ENCODE results near the gene NAA20.
"Not testable (repeated sequence)": the region's sequence is repeated elsewhere in the genome, so short reads cannot be mapped to it uniquely, and the experiment has no call there.

The NAA20 gene

DNA sequence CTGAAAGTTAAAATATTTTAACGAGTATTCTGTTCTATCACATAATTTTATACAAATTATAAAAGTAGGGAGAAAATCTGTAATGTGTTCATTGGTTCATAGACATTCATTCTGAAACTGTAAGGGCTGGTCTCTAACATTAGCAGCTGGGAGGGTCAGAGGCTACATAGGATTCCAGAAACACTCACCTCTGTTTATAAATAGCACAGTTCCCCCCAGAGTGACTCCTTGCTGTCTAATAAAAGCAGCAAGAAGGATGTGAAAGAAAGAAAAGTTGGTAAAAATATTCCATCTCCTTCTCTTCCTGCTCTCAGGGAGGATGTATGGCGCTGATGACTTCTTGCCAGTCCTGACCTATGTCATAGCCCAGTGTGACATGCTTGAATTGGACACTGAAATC, 25.3 kb upstream of the NAA20 start:
- no peak for DNase-seq

DNA sequence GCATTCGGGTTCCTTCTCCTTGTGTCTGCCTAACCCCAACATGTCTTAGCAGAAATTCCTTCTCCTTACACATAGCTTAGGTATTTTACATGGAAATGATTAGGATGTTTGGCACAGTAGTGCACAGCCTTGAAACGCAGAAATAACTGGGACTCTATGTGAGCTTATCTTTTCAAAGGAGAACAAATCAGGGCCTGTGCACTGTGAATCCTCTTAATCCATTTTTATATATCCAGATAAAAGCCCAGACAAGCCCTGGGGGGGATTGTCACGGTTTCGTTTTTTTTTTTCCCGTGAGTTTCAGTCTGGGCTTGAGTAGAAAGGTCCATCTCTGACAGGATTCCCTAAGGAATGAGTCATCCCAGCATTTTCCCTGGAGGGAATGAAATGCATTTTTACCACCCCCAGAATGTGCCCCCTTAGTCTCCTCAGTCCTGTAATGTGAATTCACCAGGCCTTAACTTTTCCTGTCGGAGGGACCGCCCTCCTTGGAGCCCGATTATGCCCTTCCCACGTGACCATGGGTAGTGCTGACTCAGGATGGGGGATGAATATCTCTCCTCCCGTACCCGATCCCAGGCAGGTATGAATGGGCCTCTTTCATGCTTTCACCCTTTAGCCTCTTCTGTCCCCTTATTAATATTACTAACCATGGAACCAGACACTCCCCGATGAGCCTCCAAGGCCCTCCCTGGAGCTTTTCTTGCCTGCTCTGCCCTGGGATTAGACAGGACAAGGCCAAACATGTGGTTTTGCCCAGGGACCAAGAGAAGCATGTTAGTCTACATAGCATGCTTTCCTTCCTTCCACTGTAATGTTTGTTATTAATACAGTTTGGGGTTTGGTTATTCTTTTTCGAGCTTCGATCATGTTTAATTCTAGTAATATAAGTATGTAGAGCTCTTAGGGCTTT, 23.9 kb upstream of the NAA20 start:
- no peak for DNase-seq

DNA sequence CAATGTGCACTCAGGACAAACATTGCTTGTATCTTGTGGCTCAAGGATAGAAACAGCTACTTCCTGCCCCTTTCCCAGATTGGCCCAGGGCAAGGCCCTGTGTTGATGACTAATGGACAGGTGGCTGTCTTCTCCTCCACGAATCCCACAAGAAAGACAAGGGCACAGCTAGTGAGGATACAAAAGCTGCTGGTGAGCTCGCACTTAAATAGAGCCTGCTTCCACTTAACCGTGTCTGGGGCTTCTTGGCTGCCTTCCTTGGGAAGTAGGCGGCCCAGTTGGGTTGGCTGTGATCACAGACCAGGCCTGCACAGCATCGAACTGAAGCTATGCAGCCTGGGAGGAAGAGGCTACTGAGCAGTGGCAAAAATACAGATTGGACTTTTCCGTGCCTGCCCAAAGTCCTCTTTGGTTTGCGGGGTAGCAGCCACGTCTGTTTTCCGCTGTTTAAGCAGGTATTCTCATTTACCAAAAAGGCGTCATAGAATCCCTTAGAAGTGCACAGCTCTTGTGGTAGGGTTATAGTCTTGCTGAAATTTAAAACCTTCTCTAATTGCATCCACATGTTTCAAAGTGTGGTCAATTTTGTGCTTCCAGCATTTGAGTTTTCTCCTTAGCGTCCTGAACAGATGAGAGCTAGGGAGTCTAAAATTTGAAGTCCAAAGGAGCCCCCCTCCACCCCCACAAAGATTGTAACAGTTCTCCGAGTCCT, 23.0 kb upstream of the NAA20 start:
- no peak for DNase-seq

DNA sequence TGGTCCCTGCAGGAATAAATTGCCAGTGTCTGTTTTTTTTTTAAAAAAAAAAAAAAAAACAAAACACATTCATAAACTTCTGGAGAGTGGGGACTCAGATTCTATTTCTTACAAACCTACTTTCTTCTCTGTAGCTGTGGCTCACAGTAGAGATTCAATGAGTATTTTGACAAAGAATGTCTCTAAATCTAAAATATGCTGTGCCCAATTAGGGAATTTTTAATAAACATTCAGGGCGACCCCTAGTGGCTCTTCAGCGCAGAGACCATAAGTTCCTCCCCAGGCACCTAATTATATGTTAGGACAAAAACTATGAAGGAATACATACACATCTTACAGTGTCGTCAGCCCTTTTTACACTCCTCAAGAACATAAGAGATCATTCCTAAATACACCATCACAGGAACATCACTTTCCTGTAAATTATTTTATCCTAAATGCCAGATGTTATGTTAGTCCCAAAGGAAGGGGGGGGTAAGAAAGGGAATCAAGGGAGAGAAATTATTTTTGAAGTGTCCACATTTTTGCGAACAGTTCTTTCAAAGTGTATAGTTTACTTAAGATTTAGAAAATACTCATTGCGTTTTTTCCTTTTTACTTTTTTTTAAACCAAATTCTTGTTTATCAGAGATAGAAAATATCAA, 21.8 kb upstream of the NAA20 start:
- DNase-seq = peak; percentile 72

DNA sequence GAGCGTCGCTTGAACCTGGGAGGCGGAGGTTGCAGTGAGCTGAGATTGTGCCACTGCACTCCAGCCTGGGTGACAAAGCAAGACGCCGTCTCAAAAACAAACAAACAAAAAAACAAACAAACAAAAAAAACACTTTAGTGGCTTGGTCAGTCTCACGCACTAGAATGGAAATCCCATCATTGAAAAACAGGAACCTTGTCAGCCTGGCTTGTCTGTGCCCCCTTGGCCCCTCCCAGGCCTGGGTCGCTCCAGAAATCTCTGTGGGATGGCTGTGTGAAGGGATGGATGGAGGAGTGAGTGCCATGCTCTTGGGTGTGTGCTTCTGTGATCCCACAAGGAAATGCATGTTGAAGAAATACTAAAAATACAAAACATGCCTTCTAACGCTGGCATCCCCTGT, 20.9 kb upstream of the NAA20 start:
- DNase-seq = no peak

DNA sequence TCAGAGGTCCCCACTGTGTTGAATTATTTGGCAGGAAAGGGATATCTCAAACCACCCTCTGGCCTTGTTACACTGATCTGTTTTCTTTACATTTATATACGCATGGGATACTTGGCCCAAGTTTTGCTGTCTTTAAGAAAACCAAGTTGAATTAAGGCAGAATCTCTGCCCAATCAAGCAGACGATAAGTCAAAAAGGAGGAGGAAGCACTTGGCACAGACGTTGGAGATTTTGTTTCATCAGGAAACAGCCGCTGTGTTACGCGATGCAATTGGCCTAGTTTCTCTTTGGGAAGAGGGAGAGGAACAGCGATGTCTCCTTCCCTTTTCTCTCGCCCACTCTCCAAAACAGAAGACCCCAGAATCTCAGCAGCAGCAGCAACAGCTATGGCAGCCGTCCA, 20.2 kb upstream of the NAA20 start:
- no peak for DNase-seq

DNA sequence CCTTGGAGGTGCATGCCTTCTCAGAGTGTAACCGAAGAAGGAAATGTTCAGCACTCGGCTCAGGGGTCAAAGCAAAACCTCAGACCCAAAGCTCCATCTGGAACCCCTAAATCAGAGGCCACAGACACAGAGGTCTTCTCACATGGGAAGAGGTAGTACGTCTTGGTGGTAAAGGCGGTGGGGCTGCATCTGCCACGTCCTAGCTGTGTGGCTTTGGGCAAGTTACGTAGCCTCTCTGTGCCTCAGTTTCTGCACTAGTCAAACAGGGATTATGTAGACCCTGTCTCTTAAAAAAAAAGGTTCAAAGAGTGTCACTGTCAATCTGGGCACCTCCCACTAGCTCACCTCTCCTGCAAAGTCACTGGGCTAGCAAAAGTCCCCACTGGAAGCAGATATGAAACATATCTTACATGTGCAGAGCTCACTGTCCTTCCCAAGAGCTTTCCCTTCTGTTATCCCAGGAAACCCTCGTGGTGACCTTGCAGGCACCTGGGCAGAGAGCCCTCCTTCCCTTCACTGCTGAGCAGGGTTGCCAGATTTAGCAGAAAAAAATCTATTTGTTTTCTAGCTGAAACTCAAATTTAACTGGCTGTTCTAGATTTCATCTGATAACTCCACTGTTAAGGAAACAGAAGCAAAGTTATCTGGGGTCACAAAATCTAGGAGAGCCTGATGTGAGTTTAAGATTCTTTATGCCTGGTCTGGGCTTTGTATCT, 18.0 kb upstream of the NAA20 start:
- DNase-seq = no peak

DNA sequence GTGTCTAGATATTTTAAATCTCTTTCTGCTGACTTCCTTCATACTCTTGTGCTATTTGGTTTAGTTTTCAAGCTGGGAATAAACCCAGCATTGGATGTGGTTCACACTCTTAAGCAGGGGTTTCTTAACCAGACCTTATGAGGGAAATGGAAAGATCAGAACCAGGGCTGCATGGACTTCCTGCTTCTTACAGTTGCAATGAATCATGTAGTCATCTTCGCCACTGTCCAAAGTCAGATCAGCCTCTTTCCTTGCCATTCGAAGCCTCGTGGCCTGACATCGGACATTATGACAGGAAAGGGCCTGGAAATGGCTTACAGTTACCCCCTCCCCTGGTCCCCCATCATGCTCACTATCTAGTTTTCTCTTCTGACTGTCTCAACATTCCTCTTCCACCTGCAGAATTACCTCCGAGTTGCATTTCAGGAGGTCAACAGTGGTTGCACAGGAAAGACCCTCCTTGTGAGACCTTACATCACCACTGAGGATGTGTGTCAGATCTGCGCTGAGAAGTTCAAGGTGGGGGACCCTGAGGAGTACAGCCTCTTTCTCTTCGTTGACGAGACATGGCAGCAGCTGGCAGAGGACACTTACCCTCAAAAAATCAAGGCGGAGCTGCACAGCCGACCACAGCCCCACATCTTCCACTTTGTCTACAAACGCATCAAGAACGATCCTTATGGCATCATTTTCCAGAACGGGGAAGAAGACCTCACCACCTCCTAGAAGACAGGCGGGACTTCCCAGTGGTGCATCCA, 16.8 kb upstream of the NAA20 start:
- DNase-seq = no peak

DNA sequence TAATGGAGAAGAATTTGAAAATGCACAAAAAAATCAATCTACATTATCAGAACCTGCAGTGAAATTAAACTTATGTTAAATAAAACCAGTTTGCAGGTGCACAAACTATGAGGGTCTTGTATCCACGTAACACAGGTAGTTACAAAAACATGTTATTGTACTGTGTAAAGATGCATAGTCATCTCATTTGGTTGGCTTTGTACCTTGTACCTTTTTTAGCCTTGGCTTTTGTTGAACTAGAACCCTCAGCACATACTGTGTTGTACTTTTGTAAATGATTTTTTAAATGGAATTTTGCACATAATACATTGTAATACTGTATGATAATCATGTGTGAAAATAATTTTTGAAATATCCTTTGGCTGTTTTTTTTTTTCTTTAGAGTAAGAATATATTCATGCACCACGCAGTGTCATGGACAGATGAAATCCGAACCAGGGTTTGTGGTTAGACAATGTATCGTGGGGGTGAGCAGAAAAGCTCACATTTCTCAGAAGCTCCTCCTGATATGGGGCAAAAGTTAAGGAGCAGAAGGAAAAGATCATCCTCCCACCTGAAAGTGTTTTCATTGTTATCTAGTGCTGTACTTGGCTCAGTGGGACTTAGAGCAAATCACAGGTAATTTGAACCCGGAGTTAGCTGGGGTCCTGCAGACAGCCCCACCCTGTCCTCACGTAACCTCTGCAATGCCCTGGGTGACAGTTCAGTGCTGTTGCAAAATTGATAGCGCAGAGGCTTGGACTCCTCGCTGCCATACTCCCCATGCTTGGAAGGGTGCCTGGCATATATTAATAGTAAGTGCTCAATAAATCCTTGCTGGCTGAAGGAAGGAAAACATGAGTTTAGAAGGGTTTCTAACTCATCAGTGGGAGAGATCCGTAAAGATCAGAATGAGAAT, 14.8 kb upstream of the NAA20 start:
- DNase-seq = no peak

DNA sequence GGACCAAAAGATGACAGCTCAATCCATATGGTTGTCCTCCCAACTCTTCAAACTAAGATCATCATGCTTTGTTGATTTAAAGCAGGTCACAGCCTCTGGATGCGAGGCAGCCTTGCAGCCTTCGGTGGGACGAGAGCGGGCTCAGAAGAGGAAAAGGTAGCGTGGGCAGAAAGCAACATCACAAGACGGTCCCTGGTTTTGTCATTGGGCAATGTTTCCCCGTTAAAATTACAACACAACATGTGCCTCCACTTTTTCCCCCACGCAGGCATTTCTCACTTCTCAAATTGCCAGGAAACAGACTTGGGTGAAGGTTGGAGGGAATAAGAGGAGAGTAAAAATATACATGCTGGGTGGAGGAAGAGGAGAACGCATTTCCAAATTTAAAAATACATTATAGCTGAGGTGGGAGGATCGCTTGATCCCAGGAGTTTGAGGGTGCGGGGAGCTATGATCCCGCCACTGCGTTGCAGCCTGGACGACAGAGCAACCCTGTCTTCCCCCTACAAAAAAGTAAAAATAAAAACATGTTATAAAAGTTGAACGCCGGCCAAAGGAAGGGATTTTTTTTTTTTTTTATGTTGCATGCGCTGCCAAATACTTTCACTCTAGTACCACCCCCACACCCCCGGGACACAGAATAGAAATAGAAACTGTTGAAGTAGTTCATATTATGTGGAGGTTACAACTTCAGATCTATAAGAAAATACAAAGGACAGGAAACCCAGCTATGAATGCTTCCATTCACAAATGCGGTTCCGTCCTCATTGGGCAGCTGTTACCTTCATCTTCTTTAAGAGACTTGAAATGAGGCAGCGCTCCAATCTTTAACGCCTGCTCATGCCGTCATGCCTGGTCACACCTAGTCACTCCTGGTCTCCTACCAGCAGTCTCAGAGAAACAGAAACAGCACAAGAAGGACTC, 13.9 kb upstream of the NAA20 start:
- DNase-seq = no peak

DNA sequence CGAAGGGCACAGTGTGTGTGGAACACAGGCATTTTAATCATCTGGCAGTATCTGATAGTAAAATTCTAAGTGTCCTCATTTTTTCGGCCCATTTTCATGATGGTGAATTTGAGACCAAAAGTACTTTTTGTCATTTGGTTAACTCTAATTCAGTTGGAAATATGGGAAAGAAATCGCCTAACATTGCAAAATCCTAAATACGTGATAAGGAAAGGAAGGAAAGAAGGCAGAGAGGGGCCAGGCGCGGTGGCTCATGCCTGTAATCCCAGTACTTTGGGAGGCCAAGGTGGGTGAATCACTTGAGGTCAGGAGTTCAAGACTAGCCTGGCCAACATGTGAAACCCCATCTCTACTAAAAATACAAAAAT, 13.2 kb upstream of the NAA20 start:
- DNase-seq = not testable (repeated sequence)

DNA sequence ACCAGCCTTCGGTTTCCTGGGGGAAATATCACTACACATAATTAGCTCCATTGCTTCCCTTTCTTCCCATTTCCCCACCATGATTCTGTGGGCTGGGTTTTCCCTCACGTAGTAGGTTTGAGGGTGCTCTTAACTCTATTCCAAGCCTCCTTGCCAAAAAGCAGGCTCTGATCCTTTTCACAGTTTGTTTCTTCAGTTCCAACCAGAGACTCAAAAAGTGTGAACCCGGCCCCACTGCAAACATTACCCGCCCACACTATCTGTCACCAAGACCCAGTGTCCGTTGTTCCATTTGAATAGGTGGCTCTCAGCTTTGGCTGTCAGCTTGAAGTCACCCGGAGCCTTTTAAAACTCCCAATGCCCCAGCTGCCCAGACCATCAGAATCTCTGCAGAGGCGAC, 11.8 kb upstream of the NAA20 start:
- DNase-seq = no peak

DNA sequence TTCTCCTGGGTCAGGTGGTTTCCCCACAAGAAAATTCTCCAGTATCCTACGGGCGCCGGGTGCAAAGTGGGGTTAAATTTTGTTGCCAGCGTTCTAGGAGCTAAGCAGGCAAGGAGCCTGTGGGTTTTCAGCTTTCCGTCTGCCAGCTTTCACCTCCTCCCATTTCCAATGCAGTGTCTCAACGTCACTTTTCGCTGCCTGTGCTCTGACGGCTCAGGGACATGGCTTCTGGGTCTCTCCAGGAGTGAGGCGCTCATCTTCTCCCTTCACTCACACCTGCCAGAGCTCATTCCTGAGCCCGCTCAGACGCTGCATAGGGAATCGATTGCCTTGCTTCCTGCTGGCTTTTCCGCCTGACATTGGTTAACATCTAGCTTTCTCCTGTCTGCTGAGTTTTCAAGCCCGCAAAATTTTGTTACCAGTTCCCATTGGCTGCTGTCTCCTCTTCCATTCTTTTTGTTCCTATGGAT, 7.3 kb upstream of the NAA20 start:
- DNase-seq = peak; percentile 77

DNA sequence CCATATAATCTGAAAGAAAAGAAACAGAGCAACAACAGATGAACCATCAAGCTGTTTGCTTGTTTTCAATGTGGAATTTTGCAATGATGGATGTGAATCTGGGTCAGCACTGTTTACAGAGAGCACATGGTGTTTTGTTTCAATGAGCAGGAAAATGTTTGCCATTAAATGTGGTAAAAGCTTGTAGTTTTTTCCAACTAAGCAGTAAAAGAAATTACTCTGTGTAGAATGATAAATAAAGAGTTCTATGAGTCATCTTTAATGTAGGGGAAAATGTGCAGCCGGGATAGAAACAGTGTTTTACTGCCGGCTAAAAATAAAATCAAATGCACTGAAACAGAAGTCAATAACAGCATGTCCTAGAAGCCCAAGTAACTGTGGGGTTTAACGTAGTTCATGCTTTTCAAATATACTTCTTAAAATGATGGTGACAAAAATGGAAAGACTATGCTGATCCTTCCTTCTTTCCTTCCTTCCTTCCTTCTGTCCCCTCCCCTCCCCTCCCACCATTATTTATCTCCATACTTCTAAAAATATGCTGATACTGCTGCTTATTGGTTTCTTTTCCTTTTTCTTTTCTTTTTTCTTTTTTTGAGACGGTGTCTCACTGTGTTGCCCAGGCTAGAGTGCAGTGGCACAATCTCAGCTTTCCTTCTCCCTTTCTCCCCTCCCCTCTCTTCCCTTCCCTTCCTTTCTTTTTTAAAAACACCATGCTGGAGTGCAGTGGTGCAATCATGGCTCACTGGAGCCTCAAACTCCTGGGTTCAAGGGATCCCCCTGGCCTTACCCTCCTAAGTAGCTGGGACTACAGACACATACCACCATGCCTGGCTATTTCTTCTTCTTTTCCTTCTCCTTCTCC, 6.3 kb upstream of the NAA20 start:
- peak; percentile 71 for DNase-seq

DNA sequence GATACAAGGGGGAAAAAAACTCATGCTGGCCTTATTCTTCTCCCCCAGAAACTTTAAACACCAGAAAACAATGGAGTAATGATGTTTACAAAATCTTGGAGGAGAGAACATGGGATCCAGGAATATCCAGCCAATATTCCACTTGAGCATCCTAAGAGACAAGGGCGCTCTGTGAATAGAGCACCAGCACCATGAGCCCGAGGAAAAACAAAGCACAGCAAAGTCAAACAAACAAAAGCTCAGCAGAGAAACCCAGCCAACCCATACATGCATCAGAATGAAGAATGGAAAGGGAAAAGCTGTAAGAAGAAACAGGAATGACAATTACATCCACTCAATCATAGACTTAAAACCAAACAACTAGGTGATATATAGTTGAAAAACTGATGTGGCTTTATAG, 4.6 kb upstream of the NAA20 start:
- peak; percentile 29 for DNase-seq

DNA sequence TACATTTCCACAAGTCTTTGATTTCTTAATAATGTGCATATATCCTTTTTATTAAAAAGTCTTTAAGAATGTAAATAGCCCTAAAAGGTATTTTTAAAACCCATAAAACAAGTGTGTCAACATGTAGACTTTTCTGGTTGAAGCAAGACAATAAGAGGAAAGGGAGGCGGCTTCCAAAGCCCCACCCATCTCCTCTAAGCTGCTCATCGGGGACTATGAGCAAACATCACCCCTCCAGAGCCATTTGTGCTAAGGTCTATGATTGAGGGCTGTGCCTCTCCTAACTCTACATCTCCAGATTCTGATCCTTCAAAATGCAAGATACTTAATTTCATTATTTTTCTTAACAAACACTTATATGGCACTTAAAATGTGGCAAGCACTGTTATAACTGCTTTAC, 2.5 kb upstream of the NAA20 start:
- DNase-seq = no peak

DNA sequence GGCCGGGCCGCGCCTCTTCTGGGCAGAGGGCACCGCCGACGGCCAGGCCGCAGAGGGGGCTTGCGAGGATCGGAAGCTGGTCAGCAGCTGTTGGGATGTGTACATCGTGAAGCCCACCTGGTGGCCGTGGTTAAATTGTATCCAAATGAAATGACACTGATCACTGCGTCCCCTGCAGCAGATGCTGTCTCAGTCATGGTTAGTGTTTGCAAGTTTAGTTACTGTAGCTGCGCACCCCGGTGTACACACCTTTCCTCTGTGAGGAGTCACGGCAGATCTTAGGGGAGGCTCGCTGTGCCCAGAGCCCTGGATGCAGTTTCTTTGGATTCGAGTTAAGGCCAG, 653 bp downstream of the NAA20 start:
- DNase-seq = no peak

DNA sequence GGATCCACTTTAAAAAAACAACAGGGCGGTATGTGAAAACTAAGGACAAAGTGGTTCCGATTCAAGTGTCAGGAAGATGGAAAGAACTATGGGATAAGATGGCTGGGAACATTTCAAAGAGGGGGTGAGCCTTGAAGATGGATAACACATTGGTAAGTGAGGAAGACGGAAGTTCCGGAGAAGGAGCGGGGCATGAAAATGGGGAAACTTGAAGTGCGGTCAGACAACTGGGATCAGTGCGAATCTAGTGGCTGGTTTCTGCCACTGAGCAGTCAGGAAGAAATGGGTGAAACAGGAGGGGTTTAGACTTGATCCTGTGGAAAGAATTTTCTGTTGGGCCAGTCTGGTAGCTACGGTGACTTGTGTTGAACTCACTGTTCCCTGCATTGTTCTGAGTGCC, 1.2 kb downstream of the NAA20 start:
- no peak for DNase-seq

DNA sequence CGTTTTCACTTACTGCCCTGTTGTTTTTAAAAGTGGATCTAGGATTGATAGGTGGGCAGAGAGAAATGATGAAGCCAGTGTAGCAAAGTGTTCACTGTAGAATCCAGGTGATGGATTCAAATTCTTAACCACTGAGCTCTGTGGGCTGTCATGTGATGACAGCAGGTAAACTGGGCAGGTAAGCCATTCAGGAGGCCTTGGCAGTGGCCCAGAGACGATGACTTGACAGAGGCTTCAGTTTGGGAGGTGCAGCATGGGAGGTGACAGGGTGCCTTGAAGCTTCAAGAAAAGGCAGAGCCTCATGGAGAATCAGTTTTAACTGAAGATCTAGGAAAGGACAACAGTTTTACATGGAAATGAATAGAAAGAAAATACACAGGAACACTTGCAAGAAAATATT, 2.0 kb downstream of the NAA20 start:
- DNase-seq = no peak

All from NCI-H1092 treated with DMSO at 0.1 percent for 48 hours (cell line).